GM23338 (cell line): ENCODE results near the gene THADA.

ENCODE experiments used
- CREB1 ChIP-seq: fragments of 250-450 bp; sonication (Bioruptor Pico); IDR thresholded peaks from 2 replicates; pipeline ENCODE4 v1.5.0; 2020; ENCODE audit warnings: low read depth, mild to moderate bottlenecking, moderate library complexity
- EZH2 ChIP-seq: fragments of 200-600 bp; sonication (generic); IDR thresholded peaks from one replicate; pipeline ENCODE4 v1.8.0; 2017; ENCODE audit warnings: antibody characterized with exemption, mild to moderate bottlenecking, low read depth; ENCODE audit not compliant: unreplicated experiment
- EZH2phosphoT487 ChIP-seq: fragments of 200-600 bp; sonication (generic); IDR thresholded peaks from one replicate; pipeline ENCODE4 v1.8.1; 2018; ENCODE audit warnings: antibody characterized with exemption; ENCODE audit not compliant: unreplicated experiment
- JUNB ChIP-seq: IDR thresholded peaks from one replicate; pipeline ENCODE4 v1.6.1; 2016; ENCODE audit warnings: antibody characterized with exemption; ENCODE audit not compliant: unreplicated experiment
- NANOG ChIP-seq: IDR thresholded peaks from 2 replicates; pipeline ENCODE4 v1.6.1; 2016; ENCODE audit warnings: antibody characterized with exemption, borderline replicate concordance
- POLR2AphosphoS5 ChIP-seq: IDR thresholded peaks from 2 replicates; pipeline ENCODE4 v1.6.1; 2016; ENCODE audit warnings: antibody characterized with exemption, low read depth
- ZNF114 ChIP-seq: fragments of 250-450 bp; sonication (Bioruptor Pico); IDR thresholded peaks from 2 replicates; pipeline ENCODE4 v1.5.0; 2020; ENCODE audit warnings: mild to moderate bottlenecking, moderate library complexity
- ZNF331 ChIP-seq: fragments of 250-450 bp; sonication (Bioruptor Pico); IDR thresholded peaks from 2 replicates; pipeline ENCODE4 v1.5.0; 2020; ENCODE audit warnings: low read depth, mild to moderate bottlenecking, moderate library complexity
- TF ChIP-seq, protein P1 (sequence below), 2 experiments: fragments of 200-600 bp in 1 of 2; sonication (generic) in 1 of 2; conservative IDR thresholded peaks; 2 replicates each; pipeline versions ENCODE4 v1.5.1 to v1.6.1; 2016 to 2017; ENCODE audit warnings: antibody characterized with exemption in 2 of 2, low read depth in 2 of 2, mild to moderate bottlenecking in 2 of 2, moderate library complexity in 1 of 2
- TF ChIP-seq, protein P2 (sequence below): IDR thresholded peaks from one replicate; pipeline ENCODE4 v1.6.1; 2018; ENCODE audit warnings: antibody characterized with exemption; ENCODE audit not compliant: unreplicated experiment
- TF ChIP-seq, protein P3 (sequence below): IDR thresholded peaks from 2 replicates; pipeline ENCODE4 v1.6.1; 2016; ENCODE audit warnings: antibody characterized with exemption

DNA sequence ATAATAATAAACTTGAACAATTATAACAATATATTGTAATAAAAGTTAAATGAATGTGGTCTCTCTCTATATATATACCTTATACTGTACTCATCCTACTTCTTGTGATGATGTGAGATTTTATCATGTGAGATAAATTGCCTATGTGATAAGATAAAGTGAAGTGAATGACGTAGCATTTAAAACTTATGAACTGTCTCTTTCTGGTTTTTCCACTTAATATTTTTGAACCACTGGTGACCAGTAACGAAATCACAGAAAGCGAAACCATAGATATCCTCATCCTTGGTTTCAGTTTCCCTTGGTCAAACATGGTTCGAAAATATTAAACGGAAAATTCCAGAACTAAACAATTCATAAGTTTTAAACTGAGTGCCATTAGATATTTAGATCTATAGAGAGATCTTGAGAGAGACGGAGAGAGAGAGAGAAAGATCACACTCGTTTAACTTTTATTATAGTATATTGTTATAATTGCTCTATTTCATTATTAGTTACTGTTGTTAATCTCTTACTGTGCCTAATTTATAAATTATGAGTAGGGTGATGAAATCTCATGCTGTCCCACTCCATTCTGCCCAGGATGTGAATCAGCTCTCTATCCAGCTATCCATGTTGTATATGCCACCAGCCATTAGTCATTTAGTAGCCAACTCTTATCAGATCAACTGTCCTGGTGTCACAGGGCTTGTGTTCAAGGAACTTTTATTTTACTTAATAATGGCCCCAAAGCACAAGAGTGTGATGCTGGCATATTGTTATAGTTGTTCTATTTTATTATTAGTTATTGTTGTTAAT is 156.8 kb downstream of the THADA start:
- TF ChIP-seq EZH2 (no peak), CREB1 (CRISPR knock-in tag) (no peak), POLR2AphosphoS5 (no peak), EZH2phosphoT487 (no peak), ZNF331 (no peak), JUNB (no peak), NANOG (no peak), ZNF114 (CRISPR knock-in tag) (no peak)
- TF ChIP-seq, protein P1, sequence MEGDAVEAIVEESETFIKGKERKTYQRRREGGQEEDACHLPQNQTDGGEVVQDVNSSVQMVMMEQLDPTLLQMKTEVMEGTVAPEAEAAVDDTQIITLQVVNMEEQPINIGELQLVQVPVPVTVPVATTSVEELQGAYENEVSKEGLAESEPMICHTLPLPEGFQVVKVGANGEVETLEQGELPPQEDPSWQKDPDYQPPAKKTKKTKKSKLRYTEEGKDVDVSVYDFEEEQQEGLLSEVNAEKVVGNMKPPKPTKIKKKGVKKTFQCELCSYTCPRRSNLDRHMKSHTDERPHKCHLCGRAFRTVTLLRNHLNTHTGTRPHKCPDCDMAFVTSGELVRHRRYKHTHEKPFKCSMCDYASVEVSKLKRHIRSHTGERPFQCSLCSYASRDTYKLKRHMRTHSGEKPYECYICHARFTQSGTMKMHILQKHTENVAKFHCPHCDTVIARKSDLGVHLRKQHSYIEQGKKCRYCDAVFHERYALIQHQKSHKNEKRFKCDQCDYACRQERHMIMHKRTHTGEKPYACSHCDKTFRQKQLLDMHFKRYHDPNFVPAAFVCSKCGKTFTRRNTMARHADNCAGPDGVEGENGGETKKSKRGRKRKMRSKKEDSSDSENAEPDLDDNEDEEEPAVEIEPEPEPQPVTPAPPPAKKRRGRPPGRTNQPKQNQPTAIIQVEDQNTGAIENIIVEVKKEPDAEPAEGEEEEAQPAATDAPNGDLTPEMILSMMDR (conservative IDR thresholded peaks at IDR 0.05; ENCODE audit: low read depth in 2 of 2) = no peak
- TF ChIP-seq, protein P2, sequence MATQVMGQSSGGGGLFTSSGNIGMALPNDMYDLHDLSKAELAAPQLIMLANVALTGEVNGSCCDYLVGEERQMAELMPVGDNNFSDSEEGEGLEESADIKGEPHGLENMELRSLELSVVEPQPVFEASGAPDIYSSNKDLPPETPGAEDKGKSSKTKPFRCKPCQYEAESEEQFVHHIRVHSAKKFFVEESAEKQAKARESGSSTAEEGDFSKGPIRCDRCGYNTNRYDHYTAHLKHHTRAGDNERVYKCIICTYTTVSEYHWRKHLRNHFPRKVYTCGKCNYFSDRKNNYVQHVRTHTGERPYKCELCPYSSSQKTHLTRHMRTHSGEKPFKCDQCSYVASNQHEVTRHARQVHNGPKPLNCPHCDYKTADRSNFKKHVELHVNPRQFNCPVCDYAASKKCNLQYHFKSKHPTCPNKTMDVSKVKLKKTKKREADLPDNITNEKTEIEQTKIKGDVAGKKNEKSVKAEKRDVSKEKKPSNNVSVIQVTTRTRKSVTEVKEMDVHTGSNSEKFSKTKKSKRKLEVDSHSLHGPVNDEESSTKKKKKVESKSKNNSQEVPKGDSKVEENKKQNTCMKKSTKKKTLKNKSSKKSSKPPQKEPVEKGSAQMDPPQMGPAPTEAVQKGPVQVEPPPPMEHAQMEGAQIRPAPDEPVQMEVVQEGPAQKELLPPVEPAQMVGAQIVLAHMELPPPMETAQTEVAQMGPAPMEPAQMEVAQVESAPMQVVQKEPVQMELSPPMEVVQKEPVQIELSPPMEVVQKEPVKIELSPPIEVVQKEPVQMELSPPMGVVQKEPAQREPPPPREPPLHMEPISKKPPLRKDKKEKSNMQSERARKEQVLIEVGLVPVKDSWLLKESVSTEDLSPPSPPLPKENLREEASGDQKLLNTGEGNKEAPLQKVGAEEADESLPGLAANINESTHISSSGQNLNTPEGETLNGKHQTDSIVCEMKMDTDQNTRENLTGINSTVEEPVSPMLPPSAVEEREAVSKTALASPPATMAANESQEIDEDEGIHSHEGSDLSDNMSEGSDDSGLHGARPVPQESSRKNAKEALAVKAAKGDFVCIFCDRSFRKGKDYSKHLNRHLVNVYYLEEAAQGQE = no peak
- TF ChIP-seq, protein P3, sequence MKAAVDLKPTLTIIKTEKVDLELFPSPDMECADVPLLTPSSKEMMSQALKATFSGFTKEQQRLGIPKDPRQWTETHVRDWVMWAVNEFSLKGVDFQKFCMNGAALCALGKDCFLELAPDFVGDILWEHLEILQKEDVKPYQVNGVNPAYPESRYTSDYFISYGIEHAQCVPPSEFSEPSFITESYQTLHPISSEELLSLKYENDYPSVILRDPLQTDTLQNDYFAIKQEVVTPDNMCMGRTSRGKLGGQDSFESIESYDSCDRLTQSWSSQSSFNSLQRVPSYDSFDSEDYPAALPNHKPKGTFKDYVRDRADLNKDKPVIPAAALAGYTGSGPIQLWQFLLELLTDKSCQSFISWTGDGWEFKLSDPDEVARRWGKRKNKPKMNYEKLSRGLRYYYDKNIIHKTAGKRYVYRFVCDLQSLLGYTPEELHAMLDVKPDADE = no peak
